ENCODE measurements around the gene PARD3. TPM values are rescaled to one million over a fixed set of nuclear protein-coding genes. Genes with fewer than 3 reads are reported as not detected.

The PARD3 gene
- total and polyA plus RNA-seq, 10 of the 15 experiments (the other 5 are each of a cell fraction or from before 2014, with no cell fraction given), result 2.6 to 43.1 (median 13.9) TPM

- no peaks in the 10 kb centered on the region for H3K4me1 ChIP-seq (ENCODE audit: control insufficient read depth, insufficient read depth, low read length)
- no peak overlapping the region for H2AFZ ChIP-seq (ENCODE audit: control insufficient read depth, low read depth, low read length)
- no peaks in the 10 kb centered on the region for H4K20me1 ChIP-seq (ENCODE audit: control insufficient read depth, insufficient read depth)
- ChIA-PET RAD21 (ENCODE audit: unreplicated experiment) (no interaction called here), POLR2A (interaction anchor here (0.7 kb wide), 1 partner anchor 14 kb away, joined by 3 read pairs; no protein-coding TSS in a partner anchor), CTCF (interaction anchor here (1.1 kb wide), 1 partner anchor 25 kb away, joined by 3 read pairs; no protein-coding TSS in a partner anchor), SMC1A (ENCODE audit: uncharacterized antibody, unreplicated experiment) (interaction anchor here (0.5 to 0.7 kb wide), 2 partner anchors 31 to 105 kb away, joined by 3 read pairs; no protein-coding TSS in a partner anchor)
- no peaks in the 10 kb centered on the region for H3K79me2 ChIP-seq (ENCODE audit: control insufficient read depth, insufficient read depth, low read length)
- WGBS (ENCODE audit: insufficient coverage, insufficient replicate concordance, low lambda C conversion rate, missing lambda C conversion rate), result 58% methylated on average over 10 of the region's 10 CpGs
- H3K27ac ChIP-seq (ENCODE audit: control insufficient read depth, insufficient read depth), result no peak overlapping the region
- intact Hi-C loops (cut with micrococcal nuclease; ENCODE audit: unreplicated experiment), result no loop called here
- H3K4me3 ChIP-seq, result no peak overlapping the region
- BruUV-seq (replicated peaks), result no TSS peak
- no peak for FAIRE-seq
- no peaks in the 10 kb centered on the region for H3K27me3 ChIP-seq (replicated peaks in 1 of 2; ENCODE audit: control insufficient read depth in 2 of 2, insufficient read depth in 2 of 2, low read length in 1 of 2)
- no peaks in the 10 kb centered on the region for H3K9me3 ChIP-seq (replicated peaks; ENCODE audit: control insufficient read depth, insufficient read depth, low read length)
- H3K9ac ChIP-seq (ENCODE audit: control insufficient read depth, insufficient read depth, low read length), result no peak overlapping the region
- no peak overlapping the region for H3K4me2 ChIP-seq (ENCODE audit: control insufficient read depth, insufficient read depth)
- H3K36me3 ChIP-seq (ENCODE audit: control insufficient read depth in 2 of 2, insufficient read depth in 2 of 2, low read length in 1 of 2), result no peaks in the 10 kb centered on the region
- TF ChIP-seq TARDBP (IDR thresholded peaks at IDR 0.05; ENCODE audit: borderline replicate concordance), result no peak
- no peak for TF ChIP-seq FOS (IDR thresholded peaks at IDR 0.05; ENCODE audit: borderline replicate concordance, extremely low read depth, insufficient read length)
- TF ChIP-seq RFX5 (IDR thresholded peaks at IDR 0.05; ENCODE audit: low read depth, low read length), result no peak
- TF ChIP-seq, protein P1, sequence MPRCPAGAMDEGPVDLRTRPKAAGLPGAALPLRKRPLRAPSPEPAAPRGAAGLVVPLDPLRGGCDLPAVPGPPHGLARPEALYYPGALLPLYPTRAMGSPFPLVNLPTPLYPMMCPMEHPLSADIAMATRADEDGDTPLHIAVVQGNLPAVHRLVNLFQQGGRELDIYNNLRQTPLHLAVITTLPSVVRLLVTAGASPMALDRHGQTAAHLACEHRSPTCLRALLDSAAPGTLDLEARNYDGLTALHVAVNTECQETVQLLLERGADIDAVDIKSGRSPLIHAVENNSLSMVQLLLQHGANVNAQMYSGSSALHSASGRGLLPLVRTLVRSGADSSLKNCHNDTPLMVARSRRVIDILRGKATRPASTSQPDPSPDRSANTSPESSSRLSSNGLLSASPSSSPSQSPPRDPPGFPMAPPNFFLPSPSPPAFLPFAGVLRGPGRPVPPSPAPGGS (IDR thresholded peaks at IDR 0.05; ENCODE audit: borderline replicate concordance, insufficient read depth, low read depth, low read length, poor library complexity, severe bottlenecking), result no peak
- no peak for TF ChIP-seq ZBED1 (IDR thresholded peaks at IDR 0.05; ENCODE audit: borderline replicate concordance)
- TF ChIP-seq KDM1A (IDR thresholded peaks at IDR 0.05; ENCODE audit: borderline replicate concordance), result no peak
- TF ChIP-seq, protein P2, sequence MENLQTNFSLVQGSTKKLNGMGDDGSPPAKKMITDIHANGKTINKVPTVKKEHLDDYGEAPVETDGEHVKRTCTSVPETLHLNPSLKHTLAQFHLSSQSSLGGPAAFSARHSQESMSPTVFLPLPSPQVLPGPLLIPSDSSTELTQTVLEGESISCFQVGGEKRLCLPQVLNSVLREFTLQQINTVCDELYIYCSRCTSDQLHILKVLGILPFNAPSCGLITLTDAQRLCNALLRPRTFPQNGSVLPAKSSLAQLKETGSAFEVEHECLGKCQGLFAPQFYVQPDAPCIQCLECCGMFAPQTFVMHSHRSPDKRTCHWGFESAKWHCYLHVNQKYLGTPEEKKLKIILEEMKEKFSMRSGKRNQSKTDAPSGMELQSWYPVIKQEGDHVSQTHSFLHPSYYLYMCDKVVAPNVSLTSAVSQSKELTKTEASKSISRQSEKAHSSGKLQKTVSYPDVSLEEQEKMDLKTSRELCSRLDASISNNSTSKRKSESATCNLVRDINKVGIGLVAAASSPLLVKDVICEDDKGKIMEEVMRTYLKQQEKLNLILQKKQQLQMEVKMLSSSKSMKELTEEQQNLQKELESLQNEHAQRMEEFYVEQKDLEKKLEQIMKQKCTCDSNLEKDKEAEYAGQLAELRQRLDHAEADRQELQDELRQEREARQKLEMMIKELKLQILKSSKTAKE (IDR thresholded peaks at IDR 0.05; ENCODE audit: low read depth, poor library complexity, severe bottlenecking), result no peak
- TF ChIP-seq RBBP5 (conservative IDR thresholded peaks at IDR 0.05), result no peak
- TF ChIP-seq SREBF1 (IDR thresholded peaks at IDR 0.05; ENCODE audit: low read length), result no peak
- no peak for TF ChIP-seq ZNF384 (IDR thresholded peaks at IDR 0.05; ENCODE audit: borderline replicate concordance, low read depth, low read length)
- no peak for TF ChIP-seq PKNOX1 (IDR thresholded peaks at IDR 0.05)
- TF ChIP-seq NR2C2 (IDR thresholded peaks at IDR 0.05; ENCODE audit: borderline replicate concordance, control insufficient read depth, insufficient read length, low read depth), result no peak
- no peak for DNase-seq (ENCODE audit: low read depth, low spot score)
- ATAC-seq, result no peak; the same call in 2 of the 3 replicates
- in situ Hi-C loops (cut with MboI), result no loop called here
Observed at GRCh38 chr10:34181553-34182300, 633.4 kb downstream of the PARD3 start.

Data from GM12878 (cell line).